ENCODE measurements around the gene USP1. TPM values are rescaled to one million over a fixed set of nuclear protein-coding genes. Genes with fewer than 3 reads are reported as not detected.

The USP1 gene
- total and polyA plus RNA-seq, 2 donors (not counting 3 experiments of a cell fraction or from before 2014, with no cell fraction given): 7.0 to 38.4 TPM

GRCh38 chr1:62425041-62425440 lies 11.8 kb upstream of the USP1 start:
- no TSS peak for BruUV-seq (replicated peaks)
- Histone ChIP-seq H3K27ac (ENCODE audit: insufficient read depth, low read depth, low read length) (no peak overlapping the region), H3K36me3 (ENCODE audit: control insufficient read depth in 2 of 2, extremely low read depth in 1 of 2, insufficient read depth in 2 of 2, low read length in 2 of 2) (no peaks in the 10 kb centered on the region), H2AFZ (ENCODE audit: low read depth, low read length) (no peak overlapping the region), H3K79me2 (ENCODE audit: control insufficient read depth, insufficient read depth, low read length) (no peaks in the 10 kb centered on the region), H3K27me3 (ENCODE audit: control insufficient read depth in 2 of 2, insufficient read depth in 2 of 2, low read length in 2 of 2) (no peaks in the 10 kb centered on the region), H4K20me1 (replicated peaks; ENCODE audit: control insufficient read depth, extremely low read depth, insufficient read depth, low read length) (no peaks in the 10 kb centered on the region), H3K9me3 (replicated peaks; ENCODE audit: control insufficient read depth, insufficient read depth, low read length) (no peaks in the 10 kb centered on the region), H3K4me1 (ENCODE audit: control insufficient read depth, extremely low read depth, insufficient read depth, low read length) (peaks cover 2% of the 10 kb centered on the region), H3K9ac (replicated peaks; ENCODE audit: extremely low read depth, insufficient read depth, low read length) (no peak overlapping the region), H3K4me3 (replicated peaks in 1 of 3; ENCODE audit: insufficient read depth in 1 of 3, low read depth in 1 of 3, low read length in 3 of 3) (no peak overlapping the region), H3K9me1 (replicated peaks; ENCODE audit: control insufficient read depth, extremely low read depth, insufficient read depth, low read length) (no peaks in the 10 kb centered on the region), H3K4me2 (ENCODE audit: insufficient read depth, low read length) (no peak overlapping the region)
- DNase-seq (ENCODE audit: low read depth, low spot score): no peak
- intact Hi-C loops (cut with micrococcal nuclease): no loop called here
- TF ChIP-seq POLR2AphosphoS5 (IDR thresholded peaks at IDR 0.05; ENCODE audit: insufficient read depth, low read depth, low read length): no peak
- no peak for TF ChIP-seq FOS (IDR thresholded peaks at IDR 0.05; ENCODE audit: borderline replicate concordance, insufficient read depth, low read length)
- no peak for TF ChIP-seq POLR2A (IDR thresholded peaks at IDR 0.05; ENCODE audit: low read depth, low read length)
- no peak for TF ChIP-seq JUN (IDR thresholded peaks at IDR 0.05; ENCODE audit: borderline replicate concordance, insufficient read depth, insufficient read length, low read depth)
- TF ChIP-seq MAX (IDR thresholded peaks at IDR 0.05; ENCODE audit: insufficient read depth, insufficient read length): no peak
- TF ChIP-seq EZH2 (IDR thresholded peaks at IDR 0.05; ENCODE audit: borderline replicate concordance, low read depth, low read length, severe bottlenecking): no peak
- no peak for TF ChIP-seq GATA2 (IDR thresholded peaks at IDR 0.05; ENCODE audit: insufficient read depth, insufficient read length, low read depth, low read length)
- TF ChIP-seq CTCF (IDR thresholded peaks at IDR 0.05; ENCODE audit: extremely low read depth in 1 of 2, insufficient read depth in 1 of 2, low read depth in 1 of 2, low read length in 2 of 2): no peak
- no peak for TF ChIP-seq MYC (IDR thresholded peaks at IDR 0.05; ENCODE audit: low read depth, low read length)
- FAIRE-seq: no peak
- POLR2A ChIA-PET: no interaction called here
- CTCF ChIA-PET: interaction anchor here (1.3 kb wide), 1 partner anchor 321 kb away, joined by 4 read pairs; no protein-coding TSS in a partner anchor
- dilution Hi-C loops (cut with MboI; ENCODE audit: extremely low pct_ligation_motif_present, low sequenced_read_pairs): no loop called here
